Measurements from ENCODE around the gene PKNOX1.
"Not testable (repeated sequence)": the region's sequence is repeated elsewhere in the genome, so short reads cannot be mapped to it uniquely, and the experiment has no call there.

GRCh38 chr21:42927474-42928200 is 46.7 kb upstream of the PKNOX1 start:
- TF ChIP-seq CTCF (conservative IDR thresholded peaks at IDR 0.05 in 1 of 2, IDR thresholded peaks at IDR 0.05 in 1 of 2; ENCODE audit: low read depth in 1 of 2, low read length in 2 of 2); EZH2 (IDR thresholded peaks at IDR 0.05; ENCODE audit: low read length, missing control alignments): not testable (repeated sequence)
